Liver (tissue), 3 donors: ENCODE results near the gene DGKD.

Source experiments
- ATF3 ChIP-seq: IDR thresholded peaks from 2 replicates; pipeline ENCODE4 v1.6.1; 2016; ENCODE audit warnings: antibody characterized with exemption
- CTCF ChIP-seq: fragments of 150-350 bp; IDR thresholded peaks from 2 replicates; pipeline ENCODE4 v1.5.1; 2017; ENCODE audit warnings: improper control_type of control experiment, low read depth, low read length; ENCODE audit not compliant: missing input control
- FOXA2 ChIP-seq: IDR thresholded peaks from 2 replicates; pipeline ENCODE4 v1.6.1; 2016; ENCODE audit warnings: antibody characterized with exemption
- GABPA ChIP-seq, 2 donors: IDR thresholded peaks in 1 of 2; conservative IDR thresholded peaks in 1 of 2; 2 replicates each; pipeline ENCODE4 v1.6.1; 2016; ENCODE audit warnings: antibody characterized with exemption in 2 of 2, mild to moderate bottlenecking in 1 of 2, moderate library complexity in 1 of 2
- JUND ChIP-seq, 2 donors: IDR thresholded peaks; 2 replicates each; pipeline ENCODE4 v1.6.1; 2016; ENCODE audit warnings: antibody characterized with exemption in 2 of 2
- MAX ChIP-seq: IDR thresholded peaks from 2 replicates; pipeline ENCODE4 v1.6.1; 2016; ENCODE audit warnings: antibody characterized with exemption
- NR2F2 ChIP-seq: IDR thresholded peaks from 2 replicates; pipeline ENCODE4 v1.6.1; 2016; ENCODE audit warnings: antibody characterized with exemption
- RAD21 ChIP-seq, 2 donors: IDR thresholded peaks; 2 replicates each; pipeline ENCODE4 v1.6.1; 2016; ENCODE audit warnings: antibody characterized with exemption in 2 of 2, mild to moderate bottlenecking in 2 of 2
- SP1 ChIP-seq: IDR thresholded peaks from 2 replicates; pipeline ENCODE4 v1.6.1; 2018; ENCODE audit warnings: antibody characterized with exemption, mild to moderate bottlenecking
- TAF1 ChIP-seq: conservative IDR thresholded peaks from 2 replicates; pipeline ENCODE4 v1.6.1; 2016; ENCODE audit warnings: antibody characterized with exemption, mild to moderate bottlenecking
- YY1 ChIP-seq: IDR thresholded peaks from 2 replicates; pipeline ENCODE4 v1.6.1; 2016; ENCODE audit warnings: antibody characterized with exemption, mild to moderate bottlenecking
- TF ChIP-seq, protein P1 (sequence below): IDR thresholded peaks from 2 replicates; pipeline ENCODE4 v1.6.1; 2016; ENCODE audit warnings: antibody characterized with exemption, mild to moderate bottlenecking
- donor health status: healthy.
- donor health status: healthy.

GRCh38 chr2:233332125-233332524, 22.2 kb upstream of the DGKD start:
- TF ChIP-seq YY1 (no peak), CTCF (no peak), JUND (IDR thresholded peaks at IDR 0.05) (no peak), NR2F2 (no peak), SP1 (no peak), ATF3 (no peak), TAF1 (no peak), RAD21 (IDR thresholded peaks at IDR 0.05) (no peak), GABPA (IDR thresholded peaks at IDR 0.05 in 1 of 2, conservative IDR thresholded peaks at IDR 0.05 in 1 of 2) (no peak), FOXA2 (no peak), MAX (no peak)
- TF ChIP-seq, protein P1, sequence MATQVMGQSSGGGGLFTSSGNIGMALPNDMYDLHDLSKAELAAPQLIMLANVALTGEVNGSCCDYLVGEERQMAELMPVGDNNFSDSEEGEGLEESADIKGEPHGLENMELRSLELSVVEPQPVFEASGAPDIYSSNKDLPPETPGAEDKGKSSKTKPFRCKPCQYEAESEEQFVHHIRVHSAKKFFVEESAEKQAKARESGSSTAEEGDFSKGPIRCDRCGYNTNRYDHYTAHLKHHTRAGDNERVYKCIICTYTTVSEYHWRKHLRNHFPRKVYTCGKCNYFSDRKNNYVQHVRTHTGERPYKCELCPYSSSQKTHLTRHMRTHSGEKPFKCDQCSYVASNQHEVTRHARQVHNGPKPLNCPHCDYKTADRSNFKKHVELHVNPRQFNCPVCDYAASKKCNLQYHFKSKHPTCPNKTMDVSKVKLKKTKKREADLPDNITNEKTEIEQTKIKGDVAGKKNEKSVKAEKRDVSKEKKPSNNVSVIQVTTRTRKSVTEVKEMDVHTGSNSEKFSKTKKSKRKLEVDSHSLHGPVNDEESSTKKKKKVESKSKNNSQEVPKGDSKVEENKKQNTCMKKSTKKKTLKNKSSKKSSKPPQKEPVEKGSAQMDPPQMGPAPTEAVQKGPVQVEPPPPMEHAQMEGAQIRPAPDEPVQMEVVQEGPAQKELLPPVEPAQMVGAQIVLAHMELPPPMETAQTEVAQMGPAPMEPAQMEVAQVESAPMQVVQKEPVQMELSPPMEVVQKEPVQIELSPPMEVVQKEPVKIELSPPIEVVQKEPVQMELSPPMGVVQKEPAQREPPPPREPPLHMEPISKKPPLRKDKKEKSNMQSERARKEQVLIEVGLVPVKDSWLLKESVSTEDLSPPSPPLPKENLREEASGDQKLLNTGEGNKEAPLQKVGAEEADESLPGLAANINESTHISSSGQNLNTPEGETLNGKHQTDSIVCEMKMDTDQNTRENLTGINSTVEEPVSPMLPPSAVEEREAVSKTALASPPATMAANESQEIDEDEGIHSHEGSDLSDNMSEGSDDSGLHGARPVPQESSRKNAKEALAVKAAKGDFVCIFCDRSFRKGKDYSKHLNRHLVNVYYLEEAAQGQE, result no peak
